ENCODE measurements around the gene CSPG5.

The CSPG5 gene

GRCh38 chr3:47586746-47587145, 8.1 kb upstream of the CSPG5 start:
- no peak for DNase-seq

DNA sequence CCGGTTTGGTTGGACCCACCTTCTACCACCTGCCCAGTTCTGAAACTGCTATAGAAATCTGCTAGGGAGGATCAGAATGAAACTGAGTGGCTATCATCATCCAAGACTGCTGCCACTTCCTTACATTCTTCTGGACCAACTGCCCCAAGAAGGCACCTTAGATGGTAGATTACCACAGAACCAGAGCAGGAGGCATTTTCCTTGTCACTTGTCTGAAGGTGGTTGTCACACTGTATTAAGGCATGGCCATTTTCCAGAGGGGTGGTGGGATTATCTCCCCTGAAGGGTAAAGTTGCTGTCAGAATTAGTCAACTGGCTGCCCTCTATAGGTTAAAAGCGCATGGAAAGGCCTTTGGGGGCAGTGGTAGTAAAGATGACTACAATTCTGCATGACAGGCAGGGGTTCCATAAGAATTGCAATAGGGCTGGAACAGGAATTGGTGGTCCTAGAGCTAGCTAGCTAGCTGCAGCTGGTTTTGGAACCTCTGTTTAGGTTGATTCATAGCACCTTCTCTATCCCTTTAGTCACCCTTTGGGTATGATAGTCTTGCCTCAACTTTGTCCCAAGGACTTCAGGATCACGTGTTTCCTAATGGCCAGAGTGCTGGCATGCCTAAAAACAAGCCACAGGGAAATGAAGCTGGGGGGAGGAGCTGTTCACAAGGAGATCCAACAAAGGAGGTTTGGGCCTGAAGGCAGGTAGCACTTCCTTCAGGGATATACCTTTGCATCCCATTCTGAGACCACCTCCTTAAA, 4.8 kb upstream of the CSPG5 start:
- DNase-seq: no peak

- DNase-seq: no peak
Measured at GRCh38 chr3:47581835-47582234, 3.2 kb upstream of the CSPG5 start.

- no peak for DNase-seq
Measured at GRCh38 chr3:47581422-47581821, 2.8 kb upstream of the CSPG5 start.

DNA sequence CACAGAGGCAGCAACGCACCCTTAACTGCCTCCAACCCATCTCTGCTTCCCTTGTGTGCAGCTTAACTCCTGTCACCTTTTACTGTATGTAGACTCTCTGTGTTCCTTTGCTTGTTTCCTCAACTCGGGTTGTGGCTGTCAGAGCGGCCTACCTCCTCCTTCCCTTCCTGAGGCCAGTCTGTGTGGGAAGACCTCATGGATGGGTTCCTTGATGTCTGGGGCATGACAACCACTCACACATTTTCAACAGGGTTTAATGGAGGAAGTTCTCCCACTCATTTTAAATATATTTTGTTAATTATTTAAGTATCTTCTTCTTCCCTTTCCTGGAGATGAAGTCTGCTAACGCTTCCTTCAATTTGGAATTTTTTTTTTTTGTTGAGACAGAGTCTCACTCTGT, 1.8 kb upstream of the CSPG5 start:
- no peak for DNase-seq

DNA sequence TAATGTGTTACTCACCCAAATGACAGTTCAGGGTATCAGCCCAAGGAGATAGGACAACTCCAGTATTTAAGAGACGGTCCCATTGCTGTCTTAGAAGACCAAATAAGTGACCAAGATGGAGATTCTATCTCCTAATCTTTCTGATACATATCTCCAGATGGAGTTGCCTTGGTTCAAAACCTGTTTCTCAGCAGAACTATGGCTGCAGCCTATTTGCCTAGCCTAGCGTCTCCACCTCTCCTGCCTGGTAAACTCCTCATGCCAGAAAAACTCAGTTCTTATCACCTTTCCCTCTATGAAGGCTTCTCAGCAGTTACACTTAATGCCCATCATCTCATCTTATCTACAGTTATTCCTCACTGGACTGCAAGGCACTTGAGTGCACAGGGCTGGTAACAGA, 1.2 kb upstream of the CSPG5 start:
- no peak for DNase-seq

DNA sequence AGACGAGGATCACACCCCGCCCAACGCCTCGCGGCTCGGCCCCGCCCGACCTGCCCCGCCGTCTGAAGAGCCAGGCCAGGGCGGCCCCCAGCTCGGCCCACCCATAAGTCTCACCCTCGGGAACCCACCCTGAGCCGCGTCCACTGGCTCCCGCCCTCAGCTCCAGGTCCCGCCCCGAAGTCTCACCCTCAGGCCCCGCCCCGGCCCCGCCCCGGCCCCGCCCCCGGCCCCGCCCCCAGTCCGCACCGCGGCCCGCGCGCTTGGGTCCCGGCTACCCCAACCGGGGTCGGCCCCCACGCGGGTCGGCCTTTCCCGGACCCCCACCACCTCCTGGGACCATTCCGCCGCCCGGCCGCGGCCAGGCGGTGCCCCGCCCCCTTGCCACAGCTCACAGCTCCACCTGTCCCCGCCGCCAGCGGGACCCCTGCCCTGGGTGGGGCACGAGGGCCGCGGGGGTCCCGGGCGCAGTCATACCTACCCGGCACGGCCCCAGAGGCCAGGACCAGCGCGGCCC, 489 bp downstream of the CSPG5 start:
- DNase-seq: peak; percentile 30

DNA sequence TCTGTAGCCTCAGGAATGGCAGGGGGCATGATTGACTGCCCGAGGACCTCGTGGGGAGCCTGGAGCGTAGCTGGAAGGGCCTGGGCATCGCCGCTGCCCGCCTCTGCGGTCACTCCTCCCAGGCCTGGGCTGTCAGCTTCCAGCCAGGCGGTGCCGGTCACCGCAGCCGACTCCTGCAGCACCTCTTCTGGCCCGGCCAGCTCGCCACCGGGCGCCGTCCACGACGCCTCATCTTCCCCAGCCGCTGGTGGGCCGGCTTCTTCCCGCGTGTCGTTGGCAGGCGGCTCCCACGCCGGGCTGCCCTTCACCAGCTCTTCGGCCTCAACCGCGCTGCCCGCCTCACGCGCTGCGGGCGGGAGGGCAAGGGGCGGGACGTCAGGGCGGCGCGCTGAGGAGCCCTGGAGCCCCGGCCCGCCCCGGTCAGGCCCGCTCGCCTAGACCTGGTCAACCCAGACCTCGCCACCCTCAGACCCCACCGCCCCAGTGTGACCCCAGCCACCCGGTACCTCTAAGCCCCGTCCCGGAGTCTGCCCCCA, 1.0 kb downstream of the CSPG5 start:
- no peak for DNase-seq

- DNase-seq: no peak
Measured at GRCh38 chr3:47573190-47574172, 5.2 kb downstream of the CSPG5 start.

DNA sequence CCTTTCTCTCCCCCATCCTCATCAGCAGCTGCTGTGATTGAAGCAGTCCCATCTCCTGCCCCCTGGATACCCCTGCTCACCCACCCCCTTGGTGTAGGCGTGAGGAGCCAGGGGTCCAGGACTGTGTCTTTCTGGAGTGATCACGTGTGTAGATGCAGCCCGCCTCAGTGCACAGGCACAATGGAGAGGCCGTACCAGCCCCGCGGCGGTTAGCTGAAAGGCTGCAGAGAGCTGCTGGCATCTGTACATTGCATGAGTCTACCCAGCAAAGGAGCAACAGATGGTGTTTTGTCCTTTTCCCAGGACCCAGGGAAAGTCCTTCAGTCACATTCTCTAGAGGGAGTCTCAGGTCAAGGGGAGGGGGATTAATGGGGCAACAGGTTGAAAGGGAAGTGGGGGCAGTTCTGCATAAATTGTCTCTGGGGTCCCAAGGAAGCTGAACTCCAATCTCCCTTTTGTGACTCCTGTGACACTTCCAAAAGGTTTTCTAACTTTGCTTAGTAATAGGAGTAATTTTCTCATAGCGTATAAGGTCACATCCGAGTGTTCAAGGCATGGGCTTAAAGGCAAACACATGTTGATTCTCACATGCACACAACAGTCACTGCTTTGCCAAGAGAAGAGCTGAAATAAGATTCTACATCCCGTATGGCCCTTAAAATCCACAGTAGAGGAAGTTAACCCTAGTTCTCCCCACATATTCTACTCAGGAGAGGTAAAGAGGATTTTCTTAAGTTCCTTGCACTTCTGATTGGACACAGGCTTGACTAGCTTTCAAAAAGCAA, 7.1 kb downstream of the CSPG5 start:
- DNase-seq: no peak

DNA sequence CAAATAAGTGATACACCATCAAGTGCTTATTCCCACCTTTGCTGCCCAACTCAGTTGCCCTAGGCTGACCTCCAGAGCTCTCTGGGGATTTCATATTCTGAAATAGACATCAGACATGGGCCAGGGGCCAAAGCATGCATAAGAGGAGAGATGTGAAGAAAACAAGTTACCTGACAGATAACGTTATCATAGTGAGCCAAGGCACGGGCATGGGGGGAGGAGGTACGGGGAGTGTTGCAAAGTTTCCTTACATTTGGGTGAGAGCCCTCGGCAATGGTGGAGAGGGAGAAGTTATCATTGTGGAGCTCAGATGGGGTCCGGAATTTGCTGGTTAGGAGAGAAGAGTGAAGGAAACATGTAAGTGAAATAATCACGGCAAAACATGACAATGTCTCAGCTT, 9.8 kb downstream of the CSPG5 start:
- DNase-seq: no peak

- no peak for DNase-seq
Measured at GRCh38 chr3:47567149-47567548, 11.5 kb downstream of the CSPG5 start.

GRCh38 chr3:47566667-47567066, 12.0 kb downstream of the CSPG5 start:
- no peak for DNase-seq

DNA sequence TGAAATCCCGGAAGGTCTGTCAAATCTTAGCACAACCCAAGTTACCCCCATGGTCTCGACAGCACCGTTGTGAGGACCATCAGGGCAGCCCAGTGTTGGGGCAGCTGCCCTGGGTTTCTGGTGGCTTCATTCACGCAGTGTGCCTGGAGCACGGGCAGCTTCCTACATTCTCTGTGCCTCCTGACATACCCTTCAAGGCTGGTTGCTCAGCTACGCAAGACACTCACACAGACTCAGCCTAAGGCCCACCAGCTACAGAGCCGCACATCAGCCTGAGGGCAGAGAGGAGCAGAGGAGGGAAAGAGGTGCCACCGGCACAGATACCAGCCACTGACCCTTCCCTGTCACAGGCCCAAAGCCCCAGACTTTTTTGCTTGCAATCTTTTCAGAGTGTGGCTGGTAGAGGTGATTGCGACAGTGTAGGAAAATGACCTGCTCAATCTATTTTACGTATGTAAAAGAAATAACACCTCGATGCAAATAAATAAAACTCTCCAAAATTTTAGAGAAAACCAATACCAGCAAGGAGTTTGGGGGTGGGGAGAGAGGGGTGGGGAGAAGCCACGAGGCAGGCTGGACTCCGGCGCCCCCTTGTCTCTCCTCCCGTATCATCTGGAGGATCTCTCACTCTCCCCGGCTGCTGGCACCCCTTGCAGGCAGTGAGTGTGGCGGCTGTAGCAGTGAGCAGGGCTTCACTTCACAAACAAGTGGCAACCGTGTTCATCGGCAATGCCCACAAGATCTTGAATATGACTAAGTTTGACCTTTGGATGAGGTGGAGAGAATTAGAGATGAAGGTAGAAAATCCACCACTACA, 12.7 kb downstream of the CSPG5 start:
- DNase-seq: no peak

DNA sequence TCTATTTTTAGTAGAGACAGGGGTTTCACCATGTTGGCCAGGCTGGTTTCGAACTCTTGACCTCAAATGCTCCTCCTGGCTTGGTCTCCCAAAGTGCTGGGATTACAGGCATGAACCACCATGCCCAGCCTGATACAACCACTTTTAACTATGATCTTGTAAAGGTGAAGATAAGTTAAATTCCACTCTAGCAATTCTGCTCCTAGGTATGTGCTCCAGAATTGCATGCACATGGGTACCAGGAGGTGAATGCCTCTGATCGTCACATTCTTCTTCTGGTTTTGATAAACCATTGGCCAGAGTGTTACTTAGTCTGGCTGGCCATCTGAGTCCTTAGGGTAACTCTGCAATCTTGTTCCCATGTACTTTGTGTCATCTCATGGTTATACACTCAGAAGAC, 22.3 kb downstream of the CSPG5 start:
- DNase-seq: no peak

- DNase-seq: no peak
Measured at GRCh38 chr3:47554335-47554734, 24.3 kb downstream of the CSPG5 start.

- DNase-seq: no peak
Measured at GRCh38 chr3:47553407-47553806, 25.3 kb downstream of the CSPG5 start.

GRCh38 chr3:47542471-47543173, 36.0 kb downstream of the CSPG5 start:
- no peak for DNase-seq

DNA sequence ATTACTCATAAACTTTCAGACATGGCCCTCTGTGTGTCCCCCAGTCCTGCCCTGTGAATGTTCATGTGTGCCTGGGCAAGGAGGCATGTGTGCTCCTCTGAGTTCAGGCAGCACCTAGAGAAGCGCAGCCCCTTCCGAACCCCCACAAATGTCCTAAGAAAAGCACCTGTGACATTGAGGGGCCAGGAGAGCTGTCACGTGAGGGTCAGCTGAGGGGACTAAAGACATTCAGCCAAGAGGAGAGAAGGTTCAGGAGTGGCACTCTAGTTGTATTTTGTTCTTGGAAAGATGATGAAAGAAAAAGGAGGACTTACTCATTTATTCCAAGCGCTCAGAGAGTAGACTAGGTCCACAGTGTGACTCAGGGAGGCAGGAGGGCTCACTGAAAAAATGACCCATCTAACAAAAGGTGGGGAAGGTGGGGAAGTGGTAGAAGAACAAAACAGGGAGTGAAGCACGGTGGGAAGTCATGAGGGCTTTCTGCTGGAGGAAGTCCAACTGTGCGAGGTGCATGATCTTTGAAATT, 37.0 kb downstream of the CSPG5 start:
- no peak for DNase-seq

GRCh38 chr3:47540281-47540680, 38.4 kb downstream of the CSPG5 start:
- no peak for DNase-seq

GRCh38 chr3:47536967-47537366, 41.7 kb downstream of the CSPG5 start:
- no peak for DNase-seq

Data from activated effector memory CD4-positive, alpha-beta T cell treated with Interleukin-2 at 50 U/mL for 16 hours (primary cell).